GM12874 (cell line): ENCODE results near the gene DTNB.

Experiments
- TF ChIP-seq, protein P1 (sequence below): IDR thresholded peaks from 2 replicates; pipeline ENCODE4 v1.5.1; 2011; ENCODE audit warnings: low read depth, mild to moderate bottlenecking, control low read depth, low read length, moderate library complexity; ENCODE audit not compliant: insufficient read depth

Gene DTNB

DNA sequence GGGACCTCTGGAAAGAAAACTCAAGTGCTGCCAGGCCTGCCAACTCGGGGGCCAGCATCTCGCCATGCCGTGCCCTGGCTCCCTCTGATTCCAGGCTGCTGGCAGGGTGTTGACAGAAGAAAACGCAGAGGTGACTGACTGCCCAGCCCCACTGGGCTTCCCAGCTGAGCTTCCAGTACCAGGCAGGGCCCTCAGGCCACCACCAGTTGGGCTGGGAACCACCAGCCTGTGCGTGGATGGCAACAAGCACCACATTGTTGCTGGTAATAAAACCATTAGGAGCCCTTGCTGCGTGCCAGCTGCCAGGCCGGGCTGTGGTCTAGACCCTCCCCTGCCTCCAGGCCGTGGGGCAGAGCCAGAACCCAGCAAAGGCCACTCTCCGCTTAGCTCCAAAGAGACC lies 340.8 kb downstream of the DTNB start:
- TF ChIP-seq, protein P1, sequence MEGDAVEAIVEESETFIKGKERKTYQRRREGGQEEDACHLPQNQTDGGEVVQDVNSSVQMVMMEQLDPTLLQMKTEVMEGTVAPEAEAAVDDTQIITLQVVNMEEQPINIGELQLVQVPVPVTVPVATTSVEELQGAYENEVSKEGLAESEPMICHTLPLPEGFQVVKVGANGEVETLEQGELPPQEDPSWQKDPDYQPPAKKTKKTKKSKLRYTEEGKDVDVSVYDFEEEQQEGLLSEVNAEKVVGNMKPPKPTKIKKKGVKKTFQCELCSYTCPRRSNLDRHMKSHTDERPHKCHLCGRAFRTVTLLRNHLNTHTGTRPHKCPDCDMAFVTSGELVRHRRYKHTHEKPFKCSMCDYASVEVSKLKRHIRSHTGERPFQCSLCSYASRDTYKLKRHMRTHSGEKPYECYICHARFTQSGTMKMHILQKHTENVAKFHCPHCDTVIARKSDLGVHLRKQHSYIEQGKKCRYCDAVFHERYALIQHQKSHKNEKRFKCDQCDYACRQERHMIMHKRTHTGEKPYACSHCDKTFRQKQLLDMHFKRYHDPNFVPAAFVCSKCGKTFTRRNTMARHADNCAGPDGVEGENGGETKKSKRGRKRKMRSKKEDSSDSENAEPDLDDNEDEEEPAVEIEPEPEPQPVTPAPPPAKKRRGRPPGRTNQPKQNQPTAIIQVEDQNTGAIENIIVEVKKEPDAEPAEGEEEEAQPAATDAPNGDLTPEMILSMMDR: no peak

DNA sequence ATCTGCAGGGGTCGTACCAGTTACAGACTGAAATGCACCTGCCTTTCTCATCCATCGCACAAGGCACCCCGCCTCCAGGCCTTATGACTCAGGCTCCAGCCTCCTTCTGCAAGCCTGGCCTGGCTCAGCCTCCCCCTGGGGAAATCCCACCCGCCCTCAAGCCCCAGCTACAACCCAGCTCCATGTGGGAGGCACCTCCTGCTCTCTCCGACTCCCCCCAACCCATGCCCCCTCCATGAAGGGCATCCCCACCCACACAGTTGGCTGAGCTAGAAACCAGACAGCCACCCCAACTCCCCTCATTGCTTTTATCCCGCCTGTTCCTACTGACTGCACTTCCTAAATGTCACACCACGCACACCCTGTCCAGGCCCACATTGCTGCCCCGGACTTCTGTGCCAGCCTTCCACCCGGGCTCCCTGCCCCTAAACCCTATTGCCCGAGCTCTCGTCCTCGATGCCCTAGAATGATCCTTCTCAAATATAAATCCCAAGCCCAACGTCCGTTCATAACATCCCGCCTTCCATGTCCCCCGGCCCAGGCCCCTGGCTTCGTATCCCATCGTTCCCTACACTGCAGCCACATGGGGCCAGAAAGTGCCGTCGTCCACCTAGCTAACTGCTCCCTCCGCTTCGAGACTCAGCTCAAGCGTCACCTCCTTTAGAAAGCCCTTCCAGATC lies 341.6 kb downstream of the DTNB start:
- TF ChIP-seq, protein P1: no peak

DNA sequence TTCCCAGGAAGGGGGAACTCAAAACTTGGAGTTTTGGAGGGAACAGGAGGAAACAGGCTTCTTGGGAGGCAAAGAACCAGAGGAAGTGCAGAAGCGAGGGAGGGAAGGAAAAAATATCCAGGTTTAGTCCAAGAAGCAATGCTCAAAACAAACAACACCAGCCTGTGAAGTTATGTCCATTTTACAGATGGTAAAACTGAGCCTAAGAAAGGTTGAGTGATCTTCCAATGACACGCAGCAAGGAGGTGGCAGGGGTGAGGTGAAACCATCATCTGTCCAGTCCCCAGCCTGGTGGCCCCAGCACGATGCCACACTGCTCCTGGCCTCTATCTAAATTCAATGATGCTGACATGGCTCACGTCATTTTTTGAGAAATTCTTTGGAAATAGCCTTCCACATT lies 342.4 kb downstream of the DTNB start:
- TF ChIP-seq, protein P1: no peak

DNA sequence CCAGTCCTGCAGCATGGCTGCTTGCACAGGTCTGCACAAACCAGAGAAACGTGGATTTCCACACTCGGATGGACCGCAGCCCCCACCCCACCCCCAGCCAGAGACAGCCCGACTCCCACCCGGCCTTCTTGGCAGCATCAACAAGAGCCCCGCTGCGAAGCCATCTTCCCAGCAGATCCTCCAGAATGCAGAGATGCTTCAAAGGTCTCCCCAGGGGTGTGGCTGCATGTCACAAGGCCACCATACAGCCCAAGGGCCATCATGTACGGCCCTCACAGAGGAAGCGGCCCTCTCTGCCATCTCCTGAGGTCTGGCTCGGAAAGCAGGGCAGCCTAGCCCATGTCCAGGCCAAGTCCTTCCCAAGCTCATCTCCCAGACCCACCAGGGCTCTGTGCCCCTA lies 343.1 kb downstream of the DTNB start:
- TF ChIP-seq, protein P1: no peak

DNA sequence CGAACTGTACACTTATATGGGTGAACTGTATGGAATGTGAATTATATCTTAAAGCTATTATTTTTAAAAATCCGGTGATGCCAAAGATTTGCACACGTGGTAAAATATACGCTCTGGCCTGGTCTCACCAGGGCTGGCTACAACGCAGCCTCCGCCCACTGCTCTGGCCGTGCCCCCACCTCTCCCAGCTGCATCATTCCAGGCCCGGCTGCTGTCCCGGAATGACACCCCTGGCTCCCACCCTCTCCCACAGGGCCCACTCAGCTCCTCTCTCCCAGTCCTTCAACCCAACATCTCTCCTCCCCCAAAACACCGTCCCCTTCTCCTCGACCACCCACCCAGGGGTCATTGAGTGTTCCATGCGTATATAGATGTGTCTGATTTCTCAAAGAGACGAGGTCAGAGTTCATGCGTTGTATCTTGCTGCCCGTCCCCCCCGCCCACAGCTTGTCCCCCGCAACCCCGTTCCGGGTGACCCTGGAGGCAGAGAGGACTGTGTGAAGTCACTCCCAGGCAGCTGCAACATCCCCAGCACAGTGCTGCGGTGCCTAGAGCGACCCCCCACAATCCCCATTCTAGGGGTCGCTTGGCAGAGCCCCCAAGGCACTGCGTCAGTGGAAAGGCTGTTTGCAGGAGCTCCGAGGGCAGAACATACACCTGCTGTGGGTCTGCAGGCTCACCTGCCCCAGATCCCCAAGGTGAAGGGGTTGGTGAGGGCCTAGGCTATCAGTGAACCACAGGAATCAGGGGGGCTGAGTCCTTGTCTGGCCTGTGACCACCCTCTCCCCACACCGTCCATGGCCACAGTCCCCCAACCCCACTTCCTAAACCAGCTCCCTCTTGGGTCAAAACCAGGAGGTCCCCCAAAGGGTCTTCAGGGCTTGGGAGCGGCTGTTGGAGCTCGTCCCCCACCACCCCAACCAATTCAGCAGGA lies 345.0 kb downstream of the DTNB start:
- TF ChIP-seq, protein P1: no peak
